HG03354 (cell line): ENCODE measurements around the gene PIGC.

Experiments used
- ATAC-seq: cut with Tn5 transposase; IDR thresholded peaks from one replicate; pipeline ENCODE4 v1.9.1; 2021; ENCODE audit warnings: mild to moderate bottlenecking; ENCODE audit not compliant: unreplicated experiment, poor library complexity, severe bottlenecking

The PIGC gene

DNA sequence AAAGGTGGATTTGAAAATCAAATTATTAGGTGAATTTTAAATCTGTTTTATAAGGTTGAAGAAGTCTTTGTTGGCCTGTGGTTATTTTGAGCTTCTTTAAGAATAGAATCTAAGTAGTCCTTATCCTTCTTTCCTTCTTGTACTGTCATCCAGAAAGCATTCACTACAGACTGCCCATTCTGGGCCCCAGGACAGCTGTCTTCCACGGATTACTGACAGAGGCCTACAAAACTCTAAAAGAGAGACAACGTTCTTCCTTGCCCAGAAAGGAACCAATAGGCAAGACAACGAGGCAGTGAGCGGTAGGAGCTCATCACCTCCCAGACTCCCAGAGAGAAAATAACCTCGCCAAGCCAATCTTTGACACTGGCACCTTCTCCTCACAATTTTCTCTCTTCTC lies 24.4 kb upstream of the PIGC start:
- no peak for ATAC-seq

DNA sequence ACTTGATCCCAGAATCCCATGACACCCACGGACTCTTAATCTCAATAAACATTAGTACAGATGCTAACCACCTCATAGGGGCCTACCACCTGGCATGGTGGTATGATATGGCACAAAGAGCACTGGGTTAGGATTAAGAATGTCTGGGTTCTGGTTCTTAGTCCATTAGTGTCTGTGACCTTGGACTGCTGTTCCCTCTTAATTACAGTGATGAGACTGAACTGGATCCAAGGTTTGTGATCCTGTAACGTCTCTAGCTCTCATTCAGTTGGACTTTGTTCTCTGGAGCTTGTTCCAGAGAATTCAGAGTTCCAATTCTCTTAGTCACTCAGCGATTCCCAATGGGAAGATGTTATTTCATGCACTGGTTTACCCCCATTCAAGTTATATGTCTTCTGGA lies 23.6 kb upstream of the PIGC start:
- no peak for ATAC-seq

DNA sequence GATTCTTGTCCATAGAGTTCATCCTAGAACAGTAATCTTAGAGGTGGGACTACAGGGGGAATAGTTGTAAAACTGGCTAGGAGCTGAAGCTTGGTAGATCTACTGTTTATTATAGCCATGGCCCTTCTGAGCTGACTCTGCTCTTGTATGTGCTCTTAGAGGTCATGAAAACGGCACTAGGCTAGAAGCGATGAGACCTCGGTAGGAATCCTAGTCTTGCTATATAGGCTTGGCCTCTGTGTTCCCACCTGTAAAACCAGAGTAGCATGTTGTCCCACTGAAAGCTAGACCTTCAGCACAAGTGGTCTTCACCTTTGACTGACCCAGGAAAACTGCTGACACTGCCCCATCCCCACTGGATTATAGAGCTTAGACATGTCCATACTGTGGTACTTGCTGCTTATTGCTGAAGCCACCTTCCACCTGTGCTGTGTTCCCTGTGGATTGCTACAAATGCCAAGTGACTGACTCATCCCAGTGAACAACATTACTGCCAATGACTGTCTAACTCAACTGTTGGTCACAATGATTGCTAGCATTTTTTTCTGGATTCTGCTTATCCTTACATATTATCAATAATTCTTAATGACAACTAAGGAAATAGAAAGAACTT lies 23.0 kb upstream of the PIGC start:
- ATAC-seq: no peak

DNA sequence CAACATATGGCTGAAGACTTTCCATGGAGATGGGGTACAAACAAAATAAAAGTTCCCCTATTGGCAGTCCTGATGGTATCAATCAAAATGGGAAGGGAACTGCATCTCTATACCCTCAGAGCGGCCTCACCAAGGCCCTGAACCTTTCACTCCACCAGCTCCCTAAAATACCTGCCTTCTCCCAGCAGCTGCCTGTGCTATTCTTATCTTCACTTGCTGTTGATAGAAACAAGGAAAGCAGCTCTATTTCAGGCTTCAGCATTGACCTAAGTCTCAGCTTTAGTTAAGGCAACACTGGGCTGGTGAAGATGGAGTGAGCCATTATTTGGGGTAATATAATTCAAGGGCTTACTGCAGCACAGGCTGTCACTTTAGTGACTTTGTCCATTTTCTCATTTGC lies 21.7 kb upstream of the PIGC start:
- no peak for ATAC-seq

DNA sequence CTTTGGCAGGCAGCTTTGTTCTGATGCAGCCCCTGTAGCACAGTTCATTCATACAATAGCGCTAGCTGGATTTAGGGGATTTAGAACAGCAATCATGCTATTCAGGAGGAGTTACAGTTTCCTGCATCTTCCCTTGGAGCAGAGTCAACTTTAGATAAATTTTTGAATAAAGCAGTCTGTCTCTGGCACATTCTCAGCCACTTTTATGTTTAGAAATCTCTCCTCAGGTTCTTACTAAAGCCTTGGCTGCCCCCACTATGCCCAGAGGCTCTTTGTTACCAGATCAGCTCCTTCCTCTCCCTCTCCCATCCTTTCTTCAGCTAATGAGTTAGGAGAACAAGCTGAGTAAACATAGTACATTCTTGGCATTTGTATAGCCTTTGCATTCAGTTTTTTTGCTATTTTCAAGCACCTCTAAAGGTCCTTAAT lies 17.0 kb upstream of the PIGC start:
- ATAC-seq: no peak

DNA sequence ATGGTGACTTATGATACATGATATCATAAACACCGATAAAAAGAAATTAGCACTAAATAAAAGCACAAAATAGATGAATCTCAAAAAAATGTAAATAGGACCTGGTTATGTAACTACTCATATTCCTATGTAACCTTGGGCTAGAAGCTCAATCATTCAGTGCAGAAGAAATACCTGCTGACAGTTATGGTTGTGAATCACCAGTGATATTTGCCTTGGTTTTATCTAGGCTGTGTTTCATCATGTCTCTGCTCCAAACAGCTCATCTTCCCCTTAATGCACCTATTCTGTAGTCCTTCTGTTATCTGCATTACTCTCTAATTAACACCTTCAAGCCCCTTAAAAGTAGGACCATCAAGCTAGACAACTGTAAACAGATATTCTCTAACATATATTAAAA lies 16.3 kb upstream of the PIGC start:
- no peak for ATAC-seq

DNA sequence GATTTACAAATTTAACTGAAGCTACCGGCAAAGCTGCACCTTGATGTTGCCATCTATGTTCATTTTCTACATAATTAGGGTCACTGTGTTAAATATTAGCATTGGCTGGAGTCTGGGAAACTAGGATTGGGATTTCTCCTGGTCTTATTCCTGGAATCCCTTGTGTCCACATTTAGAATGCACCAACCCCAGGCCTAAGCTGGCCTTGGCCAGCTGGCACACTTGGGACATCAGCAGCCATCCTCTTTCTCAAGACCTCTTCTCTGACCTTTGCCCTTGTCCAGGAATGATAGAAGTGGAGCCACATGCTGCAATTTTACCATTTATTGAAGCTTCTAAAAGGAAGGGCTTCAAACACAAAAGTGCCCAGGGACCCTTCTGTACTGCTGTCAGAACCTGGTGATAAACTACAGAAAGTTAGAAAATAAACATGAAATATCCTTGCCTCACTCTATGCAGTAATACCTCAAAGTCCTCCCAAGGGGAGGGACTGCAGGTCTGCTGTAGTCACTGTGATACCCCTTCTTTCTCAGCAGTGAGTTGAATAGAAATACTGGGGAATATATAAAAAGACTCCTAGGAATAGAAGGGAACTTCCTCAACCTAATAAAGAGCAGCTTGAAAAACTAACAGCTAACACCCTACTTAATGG lies 13.7 kb upstream of the PIGC start:
- no peak for ATAC-seq

DNA sequence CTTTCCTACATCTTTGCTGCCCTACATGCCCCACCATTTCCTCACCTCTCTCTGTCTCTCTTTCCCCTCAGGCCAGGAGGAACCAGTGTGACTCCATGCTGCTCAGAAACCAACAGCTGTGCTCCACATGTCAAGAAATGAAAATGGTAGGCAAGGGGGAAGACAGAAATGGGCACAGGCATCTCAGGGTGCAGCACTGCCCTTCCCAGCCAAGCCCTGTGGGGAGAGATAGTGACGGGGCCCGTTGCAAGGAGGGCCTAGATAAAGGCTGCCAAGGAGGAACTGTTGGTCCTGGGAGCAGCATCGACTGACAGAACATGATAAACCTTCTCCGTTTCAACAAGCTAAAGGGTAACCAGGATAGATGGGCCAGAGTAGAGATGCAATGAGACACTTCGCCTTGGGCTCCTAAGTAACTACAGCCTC lies 12.5 kb upstream of the PIGC start:
- ATAC-seq: no peak

DNA sequence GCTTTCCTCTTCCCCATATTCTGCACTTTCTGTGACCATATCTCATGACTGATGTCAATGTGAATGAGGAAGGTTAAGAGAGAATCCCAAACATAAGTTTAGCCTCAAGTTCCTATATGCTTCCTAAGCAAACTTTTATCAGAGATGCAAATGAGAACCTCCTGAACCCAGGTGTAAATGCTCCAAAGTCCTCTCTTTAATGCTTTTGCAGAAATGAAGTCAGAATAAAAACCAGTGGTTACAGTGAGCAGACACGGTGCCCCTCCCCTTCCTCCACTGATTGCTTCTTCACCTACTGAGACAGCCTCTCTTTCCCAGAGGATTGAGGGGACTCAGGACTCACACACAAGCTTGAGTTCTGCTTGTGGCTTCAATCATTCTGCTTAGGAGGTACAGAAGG lies 11.6 kb upstream of the PIGC start:
- ATAC-seq: no peak

DNA sequence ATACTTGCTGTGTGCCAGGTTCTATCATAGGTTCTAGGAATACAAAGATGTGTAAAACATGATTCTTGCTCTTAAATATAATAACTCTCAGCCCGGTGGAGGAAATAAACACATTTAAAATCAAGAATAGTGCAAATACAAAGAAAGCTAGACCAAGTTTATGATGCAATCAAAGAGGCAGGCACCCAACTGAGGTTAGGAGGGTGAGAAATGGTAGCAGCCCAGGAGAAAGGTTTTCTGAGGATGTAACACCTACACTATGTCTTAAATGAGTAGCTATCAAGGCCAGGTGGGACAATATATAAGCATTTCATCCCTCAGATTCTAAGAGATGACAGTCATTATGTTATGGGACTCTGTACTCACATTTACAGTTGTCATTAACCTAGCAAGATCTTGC lies 9.7 kb upstream of the PIGC start:
- no peak for ATAC-seq

DNA sequence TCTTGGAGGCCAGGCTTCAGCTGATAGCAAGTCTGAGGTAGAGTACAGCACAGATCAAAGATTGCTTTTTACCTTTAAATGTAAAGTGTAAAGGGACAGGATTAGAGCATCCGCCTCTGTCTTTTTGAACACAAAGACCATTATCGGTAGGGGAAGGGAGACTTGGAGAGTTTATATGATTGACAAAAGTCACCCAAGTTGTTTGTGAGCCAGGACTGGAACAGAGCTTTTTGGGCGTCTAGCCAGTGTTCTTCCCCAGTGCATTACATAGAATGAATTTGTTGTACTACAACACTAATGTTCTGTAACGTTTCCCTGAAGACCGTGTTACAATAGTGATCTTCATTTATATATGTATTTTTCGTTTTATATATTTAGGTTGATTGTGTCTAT lies 9.3 kb upstream of the PIGC start:
- no peak for ATAC-seq

DNA sequence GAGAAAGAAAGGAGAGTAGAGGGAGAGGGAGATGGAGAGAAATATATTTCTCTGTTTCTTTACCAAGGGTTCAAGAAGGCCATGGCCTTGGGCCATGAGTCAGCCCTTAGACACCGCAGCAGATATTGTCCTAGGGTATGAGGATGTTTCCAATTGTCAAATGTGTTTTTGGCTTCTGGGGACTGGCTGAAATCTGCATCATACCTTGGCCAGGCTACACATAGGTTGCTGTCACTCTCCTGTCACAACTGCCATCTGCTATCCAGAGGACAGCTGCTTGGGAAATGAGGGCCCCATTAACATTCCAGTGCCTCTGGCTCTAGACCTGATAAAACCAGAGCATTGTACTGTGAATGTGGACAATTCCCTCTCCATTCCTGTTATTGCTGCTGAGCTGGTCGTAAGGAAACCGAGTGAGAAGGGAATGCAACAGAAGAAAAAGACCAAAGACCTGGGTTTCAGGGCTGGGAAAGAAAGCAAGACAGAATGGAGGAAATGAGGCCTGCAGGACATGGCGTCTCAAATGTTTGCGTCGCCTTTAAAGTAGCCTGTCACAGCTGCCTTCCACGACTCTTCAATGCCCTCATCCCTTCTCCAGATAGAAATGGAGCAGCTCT lies 8.8 kb upstream of the PIGC start:
- no peak for ATAC-seq

DNA sequence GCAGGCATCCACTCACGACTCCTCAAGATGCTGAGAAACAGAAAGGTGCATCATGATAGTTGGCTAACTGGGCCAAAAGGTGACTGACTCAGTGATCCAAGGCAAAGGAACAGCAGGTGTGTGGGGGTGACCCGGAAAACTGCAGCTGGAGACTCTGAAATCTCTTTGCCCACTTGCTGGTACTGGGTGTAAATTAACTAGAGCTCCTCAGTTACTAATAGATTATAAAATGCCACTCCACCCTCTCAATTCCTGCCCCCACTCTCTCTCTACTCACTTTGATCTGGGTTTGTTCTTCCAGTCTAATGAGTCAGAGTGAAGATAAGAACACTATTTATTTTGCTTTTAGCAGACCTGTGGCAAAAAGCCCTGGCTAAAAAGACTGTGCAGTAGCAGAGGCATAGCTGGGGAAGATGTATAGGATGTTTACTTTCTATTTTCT lies 7.2 kb upstream of the PIGC start:
- no peak for ATAC-seq

DNA sequence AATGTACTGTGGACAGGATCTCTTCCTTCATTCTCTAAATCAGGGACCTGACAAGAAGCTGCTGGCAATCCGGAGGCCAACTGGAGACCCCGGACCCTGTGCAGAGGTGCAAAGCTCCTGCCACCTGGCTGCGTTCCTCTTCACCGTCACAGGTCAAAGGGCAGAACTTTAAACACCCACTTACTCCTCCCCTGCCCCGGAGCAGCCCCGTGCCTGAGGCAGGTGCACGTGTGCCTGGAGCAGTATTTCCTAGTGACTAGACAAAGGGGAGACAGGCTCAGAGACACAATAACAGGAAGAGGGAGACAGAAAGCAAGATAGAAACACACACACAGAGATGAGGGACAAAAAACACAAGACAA lies 6.6 kb upstream of the PIGC start:
- no peak for ATAC-seq

DNA sequence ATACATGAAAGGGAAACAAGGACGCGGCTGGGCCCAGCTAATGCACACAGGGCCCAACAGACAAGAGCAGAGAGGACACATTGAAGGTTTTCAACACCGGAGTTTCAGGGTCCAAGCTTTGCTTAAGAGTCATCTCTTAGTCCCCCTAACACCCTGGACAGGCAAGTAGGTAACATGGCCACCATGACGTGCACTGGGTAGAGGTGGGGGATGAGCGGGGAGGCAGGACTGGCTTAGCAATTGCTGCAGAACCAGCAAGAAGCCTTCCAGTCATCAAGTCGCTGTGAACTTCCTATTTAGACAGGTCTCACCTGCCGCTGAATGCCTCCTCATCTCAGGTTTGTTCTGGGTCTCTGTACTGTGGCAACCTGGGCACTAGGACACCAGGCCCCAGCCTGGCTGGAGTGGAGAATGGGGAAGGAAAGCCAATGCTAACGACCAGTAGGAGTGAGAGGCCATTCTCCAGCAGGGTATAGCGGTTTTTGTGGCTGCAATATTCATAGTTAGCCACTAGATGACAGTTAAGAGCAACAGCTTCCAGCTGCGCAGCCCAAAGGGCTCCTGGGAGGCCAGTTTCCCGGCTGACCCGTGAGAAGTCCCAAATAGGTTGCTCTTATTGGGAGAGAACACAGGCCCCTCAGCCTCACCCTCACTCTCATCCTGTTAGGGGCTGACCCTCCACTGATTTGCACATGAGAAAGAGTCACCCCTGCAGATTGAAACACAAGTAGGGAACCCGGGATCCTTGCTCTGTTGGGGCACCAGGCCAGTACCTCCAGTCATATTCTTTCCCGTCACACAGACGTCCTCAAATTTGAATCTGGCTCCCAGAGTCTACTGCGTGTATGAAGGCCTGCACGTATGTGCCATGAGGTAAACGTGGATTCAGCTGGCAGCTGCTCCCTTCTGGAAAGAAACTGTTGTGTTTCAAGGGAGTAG lies 6.0 kb upstream of the PIGC start:
- ATAC-seq: peak; percentile 95

DNA sequence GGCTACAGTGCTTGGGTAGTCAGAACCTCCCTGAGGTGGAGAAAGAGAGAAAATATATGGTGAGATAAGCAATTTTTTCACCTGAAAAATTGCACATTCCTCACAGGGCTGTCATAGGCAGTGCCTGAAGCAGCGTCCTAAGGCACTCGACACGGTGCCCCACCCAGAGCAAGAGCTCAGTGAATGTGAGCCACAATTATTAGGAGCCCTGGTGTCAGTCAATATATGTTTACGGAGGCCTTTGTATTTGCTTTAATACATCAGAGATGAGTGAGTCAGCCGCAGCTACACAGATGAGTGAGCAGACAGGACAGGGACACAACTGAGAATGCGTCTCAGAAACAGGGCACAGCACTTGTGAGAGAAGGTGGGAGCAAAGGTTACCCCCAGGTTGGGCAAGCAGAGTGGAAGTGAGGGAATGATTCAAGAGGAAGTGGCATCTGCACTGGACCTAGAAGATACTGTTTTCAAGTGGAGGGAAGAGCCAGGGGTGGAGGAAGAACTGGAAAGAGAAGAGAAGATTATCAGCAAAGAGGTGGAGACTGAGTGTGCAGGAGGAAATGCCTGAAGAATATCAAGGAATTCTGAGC lies 5.2 kb upstream of the PIGC start:
- no peak for ATAC-seq

DNA sequence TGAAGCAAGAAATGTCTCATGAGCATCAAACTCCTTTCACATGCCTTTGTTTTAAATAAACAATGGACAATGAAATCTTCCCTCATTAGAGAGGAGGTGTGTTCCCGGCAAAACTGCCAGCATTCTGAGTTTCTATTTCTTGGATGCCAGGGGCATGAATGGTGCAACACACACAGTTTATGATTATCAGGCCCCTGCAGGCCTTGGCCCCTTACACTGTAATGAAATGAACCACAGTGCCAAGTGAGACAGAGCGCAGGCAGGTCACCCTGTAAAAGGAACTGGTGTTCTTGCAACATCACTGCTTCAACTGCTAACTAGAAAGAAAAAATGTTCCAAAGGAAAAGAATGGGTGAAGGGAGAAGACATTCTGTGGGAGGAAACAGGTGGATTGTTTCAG lies 3.8 kb upstream of the PIGC start:
- ATAC-seq: no peak

DNA sequence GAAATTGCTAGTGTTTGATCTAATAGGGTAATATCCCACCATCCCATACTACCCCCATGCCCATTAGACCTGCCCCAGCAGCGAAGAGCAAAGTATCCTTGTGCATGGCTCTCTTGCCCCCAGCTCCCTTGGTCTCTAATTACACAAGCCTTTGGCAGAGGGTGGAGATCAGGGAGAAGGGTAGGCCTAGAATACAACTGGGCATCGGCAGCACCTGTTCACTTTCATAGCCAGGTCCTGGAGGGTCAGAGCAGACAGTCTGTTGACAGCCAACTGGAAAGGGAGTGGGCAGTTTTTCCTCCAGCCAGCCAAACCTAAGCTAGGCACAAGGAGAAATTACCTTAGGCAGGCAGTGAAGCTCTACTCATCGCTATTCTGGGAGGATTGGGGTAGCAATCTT lies 2.7 kb upstream of the PIGC start:
- ATAC-seq: no peak

DNA sequence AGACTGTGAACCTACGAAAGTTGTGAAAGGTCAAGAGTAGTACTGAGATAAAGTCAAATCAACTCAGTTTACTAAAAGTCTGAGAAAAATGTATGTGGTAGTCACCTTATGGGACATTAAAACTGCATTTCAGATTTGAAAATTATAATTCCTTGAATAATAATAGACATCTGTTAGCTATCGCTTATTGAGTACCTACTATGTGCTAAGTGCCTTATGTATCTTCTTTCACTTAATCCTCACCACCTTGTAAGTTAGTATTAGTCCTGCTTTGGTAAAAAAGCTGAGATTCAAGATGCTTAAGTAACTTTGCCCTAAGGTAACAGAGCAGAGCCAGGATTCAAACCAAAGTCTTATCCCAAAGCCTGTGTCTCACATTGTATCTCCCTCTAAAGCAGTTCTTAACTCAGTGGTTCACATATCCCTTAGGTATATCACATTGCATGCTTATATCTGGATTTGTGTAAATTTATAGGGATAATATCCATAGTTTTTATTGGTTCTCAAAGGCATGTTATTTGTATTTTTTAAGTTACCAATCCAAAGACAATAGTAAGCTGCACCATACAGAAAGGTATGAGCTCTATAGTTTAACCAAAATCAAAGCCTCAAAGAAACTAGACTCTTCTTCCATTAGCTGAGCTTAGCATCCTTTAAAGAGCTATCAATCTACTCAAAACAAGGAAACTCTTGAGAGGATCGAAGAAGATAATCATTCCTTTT lies 865 bp downstream of the PIGC start:
- no peak for ATAC-seq

DNA sequence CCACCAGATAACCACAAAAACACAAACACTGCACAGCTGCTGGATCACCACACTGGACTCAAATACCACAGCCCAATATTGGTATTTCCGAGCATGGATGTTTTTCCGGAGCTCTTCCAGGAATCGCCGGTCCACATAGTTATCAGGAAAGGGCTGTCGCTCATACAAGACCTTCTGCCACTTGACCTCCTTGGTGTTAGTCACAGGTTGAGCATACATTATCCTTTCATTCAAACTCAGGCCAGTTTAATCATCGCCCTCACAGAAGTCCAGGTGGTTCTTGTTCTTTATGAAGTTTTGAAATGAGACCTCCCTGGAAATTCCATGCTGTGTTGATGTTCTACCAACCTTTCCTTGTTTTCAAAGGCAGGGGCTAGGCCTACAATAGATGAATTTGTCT lies 1.5 kb downstream of the PIGC start:
- ATAC-seq: no peak
